ENCODE results near the gene COPZ1.

The COPZ1 gene

DNA sequence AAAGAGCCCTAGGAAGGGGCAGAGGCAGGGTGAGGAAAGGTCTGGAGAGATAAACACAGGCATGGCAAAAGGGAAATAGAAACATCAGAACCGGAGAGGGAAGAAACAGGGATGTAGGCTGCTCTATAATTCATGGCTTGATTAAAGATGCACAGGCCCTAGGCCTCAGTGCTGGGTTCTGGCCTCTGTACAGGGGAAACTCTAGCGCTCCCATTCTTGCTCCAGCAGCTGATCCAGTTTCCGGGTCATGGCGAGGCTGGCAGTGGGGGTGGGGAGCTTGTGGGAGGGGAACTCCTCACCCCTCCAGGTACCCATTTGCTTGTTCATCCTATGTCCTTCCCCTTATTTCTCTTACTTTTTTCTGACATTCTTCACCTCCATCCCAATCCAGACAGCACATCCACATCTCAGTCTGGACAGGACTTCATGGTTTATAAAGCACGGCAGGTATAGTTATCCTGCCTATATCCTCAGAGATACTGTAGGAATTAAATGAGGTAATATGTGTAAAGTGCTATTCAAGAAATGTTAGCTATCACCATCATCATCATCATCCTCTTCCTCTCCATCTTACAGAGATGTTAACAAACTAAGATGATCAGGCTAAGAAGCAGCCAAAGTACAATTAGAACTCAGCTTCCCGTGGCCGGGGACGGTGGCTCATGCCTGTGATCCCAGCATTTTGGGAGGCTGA is 47.3 kb downstream of the COPZ1 start:
- Mint-ChIP-seq H3K27ac (peak overlapping the region; percentile 2), H3K4me3 (no peak overlapping the region), H3K27me3 (no peaks in the 10 kb centered on the region), H3K4me1 (ENCODE audit: low read depth) (peaks cover 39% of the 10 kb centered on the region), H3K36me3 (ENCODE audit: low read depth) (no peaks in the 10 kb centered on the region), H3K9me3 (no peaks in the 10 kb centered on the region)

GRCh38 chr12:54373649-54374561 is 49.0 kb downstream of the COPZ1 start:
- Mint-ChIP-seq H3K36me3 (ENCODE audit: low read depth) (no peaks in the 10 kb centered on the region), H3K9me3 (no peaks in the 10 kb centered on the region), H3K4me3 (no peak overlapping the region), H3K27me3 (no peaks in the 10 kb centered on the region), H3K27ac (peak overlapping the region; percentile 67), H3K4me1 (ENCODE audit: low read depth) (peaks cover 34% of the 10 kb centered on the region)

GRCh38 chr12:54374562-54375258 is 49.8 kb downstream of the COPZ1 start:
- Mint-ChIP-seq H3K36me3 (ENCODE audit: low read depth) (no peaks in the 10 kb centered on the region), H3K4me3 (no peak overlapping the region), H3K27ac (no peak overlapping the region), H3K27me3 (no peaks in the 10 kb centered on the region), H3K4me1 (ENCODE audit: low read depth) (peaks cover 30% of the 10 kb centered on the region), H3K9me3 (no peaks in the 10 kb centered on the region)

GRCh38 chr12:54375259-54375579 is 50.3 kb downstream of the COPZ1 start:
- no peak overlapping the region for H3K27ac Mint-ChIP-seq
- H3K4me1 Mint-ChIP-seq (ENCODE audit: low read depth) = peaks cover 30% of the 10 kb centered on the region
- H3K36me3 Mint-ChIP-seq (ENCODE audit: low read depth) = no peaks in the 10 kb centered on the region
- no peaks in the 10 kb centered on the region for H3K27me3 Mint-ChIP-seq
- no peaks in the 10 kb centered on the region for H3K9me3 Mint-ChIP-seq
- no peak overlapping the region for H3K4me3 Mint-ChIP-seq

DNA sequence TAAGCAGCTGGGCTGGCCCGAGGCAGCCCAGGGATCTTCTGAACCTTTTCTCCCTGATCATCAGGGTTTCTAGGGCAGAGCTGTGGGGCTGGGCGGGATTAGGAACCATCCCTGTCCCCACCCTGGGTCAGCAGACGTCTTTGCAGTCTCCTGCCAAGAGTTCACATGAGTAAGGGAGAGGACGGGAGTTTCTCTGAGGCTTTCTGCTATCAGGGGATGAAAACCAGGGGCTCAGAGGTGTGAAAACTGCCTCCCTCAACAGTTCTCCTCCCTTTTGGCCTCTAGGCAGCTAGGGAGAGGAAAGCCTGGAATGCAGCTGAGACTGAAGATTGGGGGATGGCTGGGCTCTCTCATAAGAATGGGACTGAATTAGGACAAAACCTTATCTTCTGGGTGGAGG is 51.7 kb downstream of the COPZ1 start:
- peaks cover 30% of the 10 kb centered on the region for H3K4me1 Mint-ChIP-seq (ENCODE audit: low read depth)
- no peak overlapping the region for H3K4me3 Mint-ChIP-seq
- H3K27ac Mint-ChIP-seq = no peak overlapping the region
- H3K9me3 Mint-ChIP-seq = no peaks in the 10 kb centered on the region
- H3K27me3 Mint-ChIP-seq = no peaks in the 10 kb centered on the region
- no peaks in the 10 kb centered on the region for H3K36me3 Mint-ChIP-seq (ENCODE audit: low read depth)

- Mint-ChIP-seq H3K27ac (no peak overlapping the region), H3K27me3 (no peaks in the 10 kb centered on the region), H3K9me3 (no peaks in the 10 kb centered on the region), H3K36me3 (ENCODE audit: low read depth) (no peaks in the 10 kb centered on the region), H3K4me3 (no peak overlapping the region), H3K4me1 (ENCODE audit: low read depth) (peaks cover 28% of the 10 kb centered on the region)
Observed at GRCh38 chr12:54377007-54377406, 52.1 kb downstream of the COPZ1 start.

DNA sequence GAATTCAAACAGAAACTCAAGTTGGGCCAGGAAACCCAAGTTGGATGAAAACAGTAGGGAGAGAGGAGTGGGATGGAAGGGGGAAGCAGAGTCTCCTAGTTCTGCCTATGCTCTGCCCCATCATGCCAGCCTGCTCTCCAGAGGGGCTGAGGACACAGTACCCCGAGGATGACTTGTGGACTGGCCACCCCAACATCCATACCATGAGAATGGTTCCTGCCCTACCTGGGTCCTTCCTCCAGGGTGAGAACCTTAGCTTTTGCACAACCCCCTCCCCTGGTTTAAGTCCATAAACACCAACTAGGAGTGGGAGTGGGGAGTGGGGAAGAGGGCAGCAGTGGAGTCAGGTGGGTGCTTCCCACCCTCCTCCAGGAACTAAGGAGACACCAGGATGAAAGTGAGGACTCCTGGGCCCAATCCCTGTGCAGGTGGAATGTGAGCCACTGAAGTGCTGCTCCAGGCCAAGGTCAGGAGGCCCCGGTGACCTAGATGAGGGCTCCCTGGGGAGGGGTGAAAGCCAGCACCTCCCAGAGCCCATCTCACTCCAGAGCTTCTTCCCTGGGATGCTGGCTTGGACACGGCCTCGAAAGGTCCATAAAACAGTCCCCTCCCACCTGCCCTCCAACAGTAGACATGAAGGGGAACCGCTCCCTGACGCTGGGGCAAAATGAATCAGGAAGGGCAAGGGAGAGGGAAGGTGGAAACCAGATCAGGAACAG is 53.0 kb downstream of the COPZ1 start:
- Mint-ChIP-seq H3K4me3 (no peak overlapping the region), H3K9me3 (no peaks in the 10 kb centered on the region), H3K27me3 (no peaks in the 10 kb centered on the region), H3K4me1 (ENCODE audit: low read depth) (peaks cover 20% of the 10 kb centered on the region), H3K27ac (no peak overlapping the region), H3K36me3 (ENCODE audit: low read depth) (no peaks in the 10 kb centered on the region)

DNA sequence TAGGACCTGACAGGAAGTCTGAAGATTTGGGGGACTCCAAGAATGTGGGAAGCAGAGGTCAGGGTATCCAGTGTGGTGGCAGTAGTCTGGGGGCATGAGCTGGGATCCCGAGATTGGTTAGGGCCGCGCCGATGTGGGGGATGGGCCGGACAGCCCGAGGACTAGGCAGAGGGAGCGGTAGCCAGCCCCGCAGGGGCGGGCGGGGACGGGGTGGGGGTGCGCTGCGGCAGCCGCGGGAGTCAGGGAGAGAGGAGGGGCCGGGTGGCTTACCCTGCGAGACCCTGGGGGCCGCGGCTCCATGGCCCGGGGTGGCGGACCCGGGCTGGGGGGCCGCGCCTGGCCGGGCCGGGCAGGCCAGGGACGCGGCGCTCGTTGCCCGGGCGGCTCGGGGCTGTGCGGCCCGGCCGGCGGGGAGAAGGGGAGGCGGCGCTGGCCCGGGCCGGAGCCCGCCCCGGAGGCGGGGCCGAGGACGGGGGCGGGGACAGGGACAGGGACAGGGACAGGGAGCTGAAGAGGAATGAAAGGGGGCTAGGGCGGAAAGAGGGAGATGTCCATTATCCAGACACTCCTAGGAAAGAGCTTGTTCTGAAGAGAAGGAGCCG is 54.0 kb downstream of the COPZ1 start:
- peaks cover 19% of the 10 kb centered on the region for H3K4me1 Mint-ChIP-seq (ENCODE audit: low read depth)
- H3K4me3 Mint-ChIP-seq = peak overlapping the region; percentile 38
- H3K27me3 Mint-ChIP-seq = no peaks in the 10 kb centered on the region
- no peak overlapping the region for H3K27ac Mint-ChIP-seq
- no peaks in the 10 kb centered on the region for H3K36me3 Mint-ChIP-seq (ENCODE audit: low read depth)
- no peaks in the 10 kb centered on the region for H3K9me3 Mint-ChIP-seq

DNA sequence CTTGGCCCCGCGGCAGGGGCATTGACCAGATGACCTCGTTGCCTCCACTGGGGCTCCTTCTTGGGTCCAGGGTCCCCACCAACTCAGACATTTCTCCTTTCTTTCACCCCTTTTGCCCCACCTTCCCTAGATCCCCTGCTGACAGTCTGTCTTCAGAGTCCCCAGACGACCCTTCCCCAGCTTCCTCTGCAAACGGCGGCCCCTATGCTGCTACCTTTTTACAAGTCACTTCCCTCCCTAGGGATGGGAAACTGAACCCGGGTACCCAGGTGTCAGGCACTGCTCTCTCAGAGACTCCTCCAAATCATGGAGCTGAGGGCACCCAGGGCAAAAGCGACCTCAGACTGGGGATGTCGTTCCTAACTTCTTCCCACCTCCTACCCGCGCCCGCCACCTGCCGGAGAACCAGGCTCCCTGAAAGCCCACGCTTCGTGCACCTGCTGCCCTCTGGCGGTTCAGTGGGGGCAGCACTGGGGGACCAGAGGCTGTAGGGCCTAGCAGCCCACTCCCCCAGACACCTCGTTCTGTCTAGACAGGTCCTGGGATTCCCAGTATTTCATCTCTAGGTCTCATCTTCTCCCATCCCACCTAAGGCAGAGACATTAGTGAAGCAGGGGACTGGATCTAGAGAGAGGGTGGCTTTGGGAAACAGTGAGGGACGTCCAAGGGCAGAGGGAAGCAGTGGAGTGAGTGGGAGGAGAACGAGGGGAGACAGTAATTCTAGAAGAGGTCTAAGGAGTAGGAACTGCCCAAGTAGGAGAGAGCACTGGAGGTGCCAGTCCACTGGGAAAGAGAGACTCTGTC is 54.7 kb downstream of the COPZ1 start:
- H3K4me3 Mint-ChIP-seq = peak overlapping the region; percentile 38
- no peaks in the 10 kb centered on the region for H3K27me3 Mint-ChIP-seq
- no peak overlapping the region for H3K27ac Mint-ChIP-seq
- no peaks in the 10 kb centered on the region for H3K9me3 Mint-ChIP-seq
- no peaks in the 10 kb centered on the region for H3K36me3 Mint-ChIP-seq (ENCODE audit: low read depth)
- peaks cover 19% of the 10 kb centered on the region for H3K4me1 Mint-ChIP-seq (ENCODE audit: low read depth)

DNA sequence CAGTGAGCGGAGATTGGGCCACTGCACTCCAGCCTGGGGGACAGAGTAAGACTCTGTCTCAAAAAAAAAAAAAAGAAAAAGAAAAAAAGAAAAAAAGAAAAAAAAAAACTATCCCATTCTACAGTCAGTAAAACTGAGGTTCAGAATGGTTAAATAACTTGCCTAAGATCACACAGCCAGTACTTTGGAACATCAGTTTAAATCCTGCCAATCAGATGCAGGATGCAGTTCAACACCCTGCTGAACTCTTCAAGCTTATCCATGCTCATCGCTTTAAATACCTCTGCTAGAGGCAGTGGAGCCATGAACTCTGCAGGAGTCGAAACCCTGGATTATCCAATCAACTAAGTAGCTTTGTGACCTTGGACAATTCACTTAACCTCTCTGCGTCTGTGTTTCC is 56.2 kb downstream of the COPZ1 start:
- H3K4me3 Mint-ChIP-seq = no peak overlapping the region
- no peaks in the 10 kb centered on the region for H3K27me3 Mint-ChIP-seq
- no peaks in the 10 kb centered on the region for H3K36me3 Mint-ChIP-seq (ENCODE audit: low read depth)
- no peak overlapping the region for H3K27ac Mint-ChIP-seq
- peaks cover 28% of the 10 kb centered on the region for H3K4me1 Mint-ChIP-seq (ENCODE audit: low read depth)
- no peaks in the 10 kb centered on the region for H3K9me3 Mint-ChIP-seq

DNA sequence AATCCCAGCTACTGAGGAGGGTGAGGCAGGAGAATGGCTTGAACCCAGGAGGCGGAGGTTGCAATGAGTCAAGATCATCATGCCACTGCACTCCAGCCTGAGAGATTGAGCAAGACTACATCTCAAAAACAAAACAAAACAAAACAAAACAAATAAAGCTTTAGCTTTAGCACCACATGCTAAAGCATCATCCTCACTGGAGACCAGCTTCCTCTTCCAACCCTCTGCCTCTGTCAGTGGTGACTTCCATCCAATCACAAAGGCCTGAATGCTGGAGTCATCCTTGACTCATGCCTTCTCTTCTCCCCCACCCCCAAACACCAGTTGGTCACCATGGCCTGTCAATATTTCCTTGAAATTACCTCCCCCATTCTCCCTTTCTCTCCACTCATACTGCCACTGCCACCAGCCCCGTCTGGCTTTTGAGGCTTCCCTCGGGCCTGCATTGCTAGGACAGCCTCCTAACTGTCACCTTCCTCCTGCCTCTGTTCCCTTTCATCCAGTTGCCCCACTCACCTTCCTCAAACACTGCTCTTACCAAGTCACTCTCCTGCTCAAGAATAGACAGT is 58.2 kb downstream of the COPZ1 start:
- peaks cover 35% of the 10 kb centered on the region for H3K4me1 Mint-ChIP-seq (ENCODE audit: low read depth)
- H3K27me3 Mint-ChIP-seq = no peaks in the 10 kb centered on the region
- no peaks in the 10 kb centered on the region for H3K36me3 Mint-ChIP-seq (ENCODE audit: low read depth)
- H3K27ac Mint-ChIP-seq = peak overlapping the region; percentile 34
- no peak overlapping the region for H3K4me3 Mint-ChIP-seq
- no peaks in the 10 kb centered on the region for H3K9me3 Mint-ChIP-seq

GRCh38 chr12:54384591-54385041 is 59.7 kb downstream of the COPZ1 start, which contains the start of gene ZNF385A:
TSS of gene ZNF385A (minus strand) at chr12:54384733. CDS start at chr12:54384514, 219 bp downstream.
- Mint-ChIP-seq H3K9me3 (no peaks in the 10 kb centered on the region), H3K4me3 (no peak within 1 kb of the TSS), H3K27me3 (no peaks in the 10 kb centered on the region), H3K4me1 (ENCODE audit: low read depth) (peaks cover 32% of the 10 kb centered on the region), H3K36me3 (ENCODE audit: low read depth) (no peaks in the 10 kb centered on the region), H3K27ac (no peak within 1 kb of the TSS)

DNA sequence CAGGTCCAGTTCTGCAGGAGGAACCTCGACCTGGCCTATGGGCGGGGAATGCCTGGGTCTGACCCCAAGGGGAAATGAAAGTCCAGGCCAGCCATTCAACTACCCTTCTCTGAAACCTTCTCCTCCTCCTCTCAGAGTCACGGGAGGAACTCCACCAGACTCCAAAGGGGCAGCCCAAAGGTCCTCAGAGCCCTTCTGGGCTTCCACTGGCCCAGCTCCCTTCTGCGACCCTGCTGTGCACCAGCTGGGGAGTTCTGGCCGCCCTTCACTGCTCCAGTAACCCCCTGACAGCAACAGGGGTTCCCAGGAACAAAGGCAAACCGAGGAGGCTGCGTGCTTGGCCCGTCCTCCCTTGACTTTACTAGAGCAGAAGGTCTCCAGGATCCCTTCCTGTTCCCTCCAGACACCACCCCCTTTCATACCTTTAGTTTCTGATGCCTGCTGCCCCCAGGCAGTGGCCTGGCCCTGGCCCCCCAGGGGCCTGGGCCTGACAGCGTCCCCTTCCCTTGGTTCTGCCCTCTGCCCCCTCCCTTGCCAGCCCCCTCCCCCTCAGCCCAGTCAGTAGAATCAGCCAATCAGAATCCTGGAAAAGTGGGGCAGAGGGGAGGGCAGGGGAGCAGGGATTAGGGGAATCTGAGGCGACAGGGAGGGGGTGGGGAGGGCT is 60.5 kb downstream of the COPZ1 start:
- Mint-ChIP-seq H3K27me3 (no peaks in the 10 kb centered on the region), H3K4me3 (no peak overlapping the region), H3K4me1 (ENCODE audit: low read depth) (peaks cover 36% of the 10 kb centered on the region), H3K9me3 (no peaks in the 10 kb centered on the region), H3K27ac (no peak overlapping the region), H3K36me3 (ENCODE audit: low read depth) (no peaks in the 10 kb centered on the region)

Measured in stimulated activated naive CD8-positive, alpha-beta T cell treated with anti-CD3 and anti-CD28 coated beads, Interleukin-15, Interleukin-2, amounts not matched to agents 100 ng/mL and 50 ng/mL, for 24 hours (primary cell).